Stimulated activated CD4-positive, alpha-beta T cell treated with anti-CD3 and anti-CD28 coated beads, Interleukin-2, amount 100 ng/mL, for 4 hours (primary cell): ENCODE results near the gene PRKN.
"Not testable (repeated sequence)": the region's sequence is repeated elsewhere in the genome, so short reads cannot be mapped to it uniquely, and the experiment has no call there.

ENCODE experiments used
- DNase-seq: peaks from one replicate; pipeline ENCODE4 v3.0.0-alpha.2; 2020; ENCODE audit warnings: low read depth

Gene PRKN

DNA sequence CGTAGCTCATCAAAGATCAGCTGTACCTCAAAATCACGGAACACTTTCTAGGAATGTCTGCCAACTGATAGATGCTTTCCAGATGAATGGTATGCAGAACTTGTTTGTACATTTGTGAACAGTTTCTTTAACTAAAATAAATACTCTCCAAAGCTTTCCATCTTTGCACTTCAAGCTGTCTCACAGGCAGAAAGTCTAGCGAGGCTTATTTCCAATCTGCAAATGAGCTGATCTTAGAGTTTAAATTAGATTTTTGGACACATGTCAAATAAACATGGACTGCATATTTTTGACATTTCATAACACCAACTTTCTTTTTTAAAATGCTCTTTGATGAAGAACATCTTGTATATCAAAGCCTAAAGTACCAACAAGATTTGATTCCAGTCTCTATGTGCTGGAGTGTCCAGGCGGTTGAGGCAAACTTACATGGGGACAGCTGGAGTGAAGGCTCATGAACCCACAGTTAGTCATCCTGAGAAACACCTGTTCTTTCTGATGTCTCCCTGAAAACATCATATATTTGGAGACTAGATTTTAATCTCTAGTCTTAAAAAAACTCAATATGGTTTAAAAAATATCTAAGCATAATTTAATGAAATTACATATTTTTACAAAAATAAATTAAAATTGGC is 1185.1 kb downstream of the PRKN start:
- no peak for DNase-seq

DNA sequence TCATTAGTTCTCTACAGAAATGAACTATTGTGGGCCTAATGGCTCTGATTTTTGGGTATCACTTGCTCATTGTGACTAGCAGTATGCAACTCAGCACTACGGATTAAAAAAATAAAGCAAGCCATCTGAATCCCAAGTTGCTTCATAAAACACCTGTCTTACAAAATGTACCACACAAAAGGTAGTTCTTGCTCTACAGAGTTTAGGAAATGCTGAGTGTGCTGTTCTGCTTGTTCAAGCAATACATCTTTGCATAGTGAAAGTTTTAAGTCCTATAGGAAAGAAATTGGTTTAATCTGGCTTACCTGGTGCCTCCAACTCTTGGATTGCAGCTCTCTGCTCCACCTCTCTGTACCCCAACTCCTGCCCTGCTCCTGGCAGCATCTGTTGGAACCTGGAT is 1187.0 kb downstream of the PRKN start:
- DNase-seq: no peak

DNA sequence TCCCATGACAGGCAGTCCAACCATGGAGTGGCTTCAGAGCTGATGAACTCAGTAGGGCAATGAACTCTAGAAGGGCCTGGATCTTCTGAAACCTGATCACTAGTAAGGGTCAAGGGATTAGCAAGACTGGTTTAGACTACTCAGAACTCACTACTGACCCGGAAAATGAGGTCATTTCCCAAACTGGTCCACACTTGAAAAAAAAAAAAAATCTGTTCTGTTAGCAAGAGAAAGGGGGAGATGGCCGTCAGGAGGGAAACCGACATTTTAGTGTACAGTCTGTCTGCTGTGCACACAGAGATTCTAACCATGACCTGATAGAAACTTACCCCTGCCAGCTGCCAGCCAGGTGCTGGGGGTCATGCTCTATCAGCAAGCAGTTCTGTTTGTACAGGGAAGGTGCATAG is 1191.3 kb downstream of the PRKN start:
- DNase-seq: no peak

DNA sequence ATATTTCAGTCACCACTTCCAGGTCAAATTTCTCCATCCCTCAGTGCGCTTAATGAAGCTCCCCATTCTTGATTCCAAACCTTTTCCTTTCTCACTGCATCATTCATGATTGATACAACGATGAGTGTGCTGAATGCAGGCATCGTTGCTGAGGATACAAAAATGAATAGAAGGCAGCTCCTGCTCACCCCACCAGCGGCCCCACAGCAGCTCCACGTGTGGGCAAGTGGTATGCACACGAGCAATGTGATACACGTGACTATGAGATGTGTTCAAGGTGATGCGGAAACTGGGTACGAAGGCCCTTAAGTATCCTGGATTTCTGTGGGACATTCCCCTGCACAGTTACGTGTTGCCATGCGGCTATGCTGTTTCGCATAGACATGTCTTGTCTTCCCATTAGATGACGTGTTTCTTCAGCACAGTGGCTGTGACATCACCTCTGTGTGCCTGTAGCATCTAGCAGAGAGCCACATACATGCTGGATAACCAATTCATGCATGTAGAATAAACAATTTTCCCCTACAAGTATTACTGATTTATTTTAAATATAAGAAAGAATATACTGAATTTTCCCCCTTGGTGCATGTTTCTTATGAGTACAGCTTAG is 1193.2 kb downstream of the PRKN start:
- DNase-seq: no peak

DNA sequence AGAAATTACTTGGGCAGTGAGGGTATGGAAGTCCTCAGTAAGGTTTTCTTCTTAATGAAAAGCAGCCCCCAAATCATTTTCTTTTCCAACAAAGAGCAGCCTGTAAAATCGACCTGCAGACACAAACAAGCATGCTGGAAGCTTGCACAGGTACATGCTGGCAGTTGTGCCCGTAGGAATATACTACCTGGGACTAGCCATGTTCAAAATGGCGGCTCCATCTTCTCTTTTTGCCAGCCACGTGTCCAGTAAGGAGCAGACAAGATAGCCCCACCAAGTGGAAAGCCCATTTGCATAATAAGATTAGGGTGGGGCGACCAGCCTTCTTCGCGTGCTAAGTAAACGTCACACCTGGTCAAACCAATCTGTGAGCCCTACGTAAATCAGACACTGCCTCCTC is 1194.3 kb downstream of the PRKN start:
- DNase-seq: no peak

DNA sequence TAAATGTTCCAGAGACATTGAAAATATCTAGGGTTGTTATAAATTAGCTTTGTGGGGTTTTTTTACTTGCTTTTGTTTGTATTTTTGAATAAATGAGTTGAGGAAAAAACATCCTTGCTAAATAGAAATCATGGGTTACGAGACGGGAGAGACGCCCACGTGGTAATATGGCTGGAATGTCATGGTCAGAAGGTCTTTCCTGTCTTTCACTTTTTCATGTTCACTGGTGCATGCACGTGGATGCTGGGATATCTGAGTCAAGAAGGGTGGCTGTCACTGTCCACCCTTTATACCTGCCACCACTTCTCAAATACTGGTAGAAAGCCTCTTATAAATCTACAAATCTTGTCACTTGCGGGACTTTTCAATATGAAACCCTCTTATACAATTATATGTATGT is 1195.0 kb downstream of the PRKN start:
- no peak for DNase-seq

DNA sequence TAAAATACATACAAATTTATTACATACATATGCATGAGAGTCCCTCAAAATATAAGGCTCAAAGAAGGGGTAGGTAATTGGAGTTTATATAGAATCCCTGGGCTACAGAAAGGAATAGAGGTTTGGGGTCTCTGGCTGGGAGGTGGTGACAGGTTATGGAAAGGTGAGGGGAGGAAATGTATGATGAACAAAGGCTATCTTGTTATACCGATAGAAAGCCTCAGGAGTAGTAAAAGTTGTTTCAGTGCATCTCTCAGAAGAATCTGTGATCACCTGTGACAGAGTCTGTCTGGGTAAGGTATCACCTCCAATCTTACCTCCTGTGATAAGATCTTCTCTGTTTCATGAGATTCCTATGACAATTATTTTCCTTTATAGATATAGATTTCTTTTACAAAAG is 1200.8 kb downstream of the PRKN start:
- no peak for DNase-seq

DNA sequence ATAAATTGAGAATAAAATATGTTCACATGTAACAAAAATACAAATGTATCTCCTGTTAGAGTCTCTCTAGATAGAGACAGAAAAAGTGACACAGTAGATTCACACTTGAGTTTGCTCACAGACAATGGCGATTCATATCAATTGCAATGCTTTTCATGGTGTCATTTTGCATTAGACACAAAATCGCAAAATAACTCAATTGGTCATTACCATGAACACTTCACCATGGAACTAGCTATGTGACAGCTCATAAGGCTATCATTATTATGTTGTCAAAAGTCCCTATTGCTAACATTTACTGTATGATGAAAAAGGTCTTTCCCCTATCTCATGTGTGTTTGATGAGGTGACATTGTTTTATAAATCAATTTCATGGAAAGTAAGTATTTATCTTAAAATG is 1204.2 kb downstream of the PRKN start:
- DNase-seq: no peak

DNA sequence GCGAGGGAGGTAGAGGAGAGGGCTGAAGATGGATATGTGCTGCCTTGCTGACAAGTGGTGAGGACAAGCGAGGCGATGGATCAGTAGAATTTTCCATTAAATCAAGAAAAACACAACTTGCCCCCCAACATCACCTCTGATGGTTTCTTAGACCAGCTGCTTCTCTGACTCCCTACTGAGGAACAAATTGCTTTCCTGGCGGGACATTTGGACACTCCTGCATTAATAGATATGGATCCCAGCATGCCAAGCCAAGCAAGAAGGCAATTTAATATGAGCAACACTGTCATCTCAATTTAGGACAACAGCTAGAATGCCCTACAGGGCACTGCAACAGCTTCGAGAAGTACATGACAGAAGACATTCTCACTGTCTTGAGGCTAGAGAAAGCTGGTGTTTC is 1205.3 kb downstream of the PRKN start:
- DNase-seq: no peak

DNA sequence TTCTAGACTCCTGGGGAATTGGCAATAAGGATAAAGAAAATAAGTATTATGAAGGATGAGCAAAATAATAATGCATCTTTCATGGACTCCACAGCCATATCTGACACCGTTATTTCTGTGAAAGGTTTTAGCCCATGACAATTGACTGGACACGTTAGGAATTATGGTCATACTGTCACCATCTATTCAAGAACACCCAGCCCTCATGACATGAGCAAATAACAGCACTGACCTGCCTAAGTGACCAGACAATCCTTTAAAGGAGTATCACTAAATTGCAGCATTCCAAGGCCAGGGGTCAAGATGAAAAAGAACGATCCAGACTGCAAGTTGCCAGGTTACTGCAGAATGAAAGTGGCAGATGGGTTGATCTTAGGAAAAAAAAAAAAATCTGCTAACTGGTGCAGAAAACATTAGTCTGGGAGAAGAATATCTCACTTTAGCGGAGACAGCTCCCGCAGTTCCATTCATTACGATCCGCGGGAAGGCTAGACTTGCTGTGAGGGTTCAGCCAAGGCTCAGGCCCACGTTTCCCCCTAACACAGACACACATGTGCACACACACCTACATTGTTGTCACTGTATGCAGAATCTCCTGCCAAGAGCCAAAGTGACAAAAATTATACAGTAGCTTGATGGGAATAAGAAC is 1216.0 kb downstream of the PRKN start:
- no peak for DNase-seq

DNA sequence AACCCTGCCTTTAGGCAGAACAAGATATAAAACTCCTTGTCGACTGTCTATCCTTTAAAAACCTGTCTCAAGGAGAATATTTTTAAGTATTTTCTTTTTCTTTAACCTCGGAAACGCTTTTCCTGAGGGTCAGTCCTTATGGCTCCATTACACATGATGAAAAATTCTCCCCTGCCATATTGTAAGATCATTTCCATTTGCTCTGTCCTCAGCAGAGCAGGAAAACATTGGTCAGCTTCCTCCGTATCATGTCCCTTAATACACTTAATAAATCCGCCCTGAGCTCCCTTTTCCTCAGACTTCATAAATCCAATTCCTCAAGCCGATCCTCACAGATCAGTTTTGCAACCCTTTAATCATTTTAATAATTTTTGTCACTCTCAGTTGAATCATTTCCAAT is 1219.2 kb downstream of the PRKN start:
- DNase-seq: no peak

DNA sequence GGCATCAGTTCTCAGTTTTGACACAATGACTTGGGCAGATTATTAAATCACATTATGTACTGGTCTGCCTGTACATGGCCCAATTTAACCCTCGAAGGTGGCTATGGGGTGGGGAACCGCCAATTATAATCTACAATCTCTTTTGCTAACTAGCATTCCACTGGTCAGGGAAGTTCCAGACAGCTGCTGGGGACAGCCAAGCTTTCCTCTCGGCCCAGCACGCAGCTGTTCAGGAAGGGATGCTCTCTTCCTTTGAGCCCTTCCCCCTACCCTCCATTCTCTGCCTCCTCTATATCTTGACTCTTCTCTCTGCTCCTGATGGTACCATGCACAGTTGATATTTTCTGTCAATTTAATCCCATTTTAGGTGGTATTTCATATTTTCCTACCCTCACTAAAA is 1220.2 kb downstream of the PRKN start:
- DNase-seq: no peak

DNA sequence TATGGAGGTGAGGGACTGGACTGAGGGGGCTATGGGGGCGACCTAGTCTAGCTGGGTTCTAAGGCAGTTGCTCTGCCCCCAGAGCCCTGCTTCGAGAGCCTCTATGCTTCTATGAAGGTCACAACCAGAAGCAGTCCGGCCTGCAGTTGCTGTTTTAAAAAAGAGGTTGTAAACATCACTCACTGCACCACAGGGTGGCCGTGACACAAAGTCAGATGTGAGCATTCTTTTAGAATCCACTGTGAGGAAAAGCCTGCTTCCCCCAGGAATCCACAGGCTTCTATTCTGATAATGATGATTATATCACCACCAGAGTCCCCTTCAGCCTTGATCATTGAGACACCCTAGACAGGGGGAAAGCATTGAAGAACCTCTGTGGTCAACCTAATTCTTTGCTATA is 1224.0 kb downstream of the PRKN start:
- DNase-seq: no peak

DNA sequence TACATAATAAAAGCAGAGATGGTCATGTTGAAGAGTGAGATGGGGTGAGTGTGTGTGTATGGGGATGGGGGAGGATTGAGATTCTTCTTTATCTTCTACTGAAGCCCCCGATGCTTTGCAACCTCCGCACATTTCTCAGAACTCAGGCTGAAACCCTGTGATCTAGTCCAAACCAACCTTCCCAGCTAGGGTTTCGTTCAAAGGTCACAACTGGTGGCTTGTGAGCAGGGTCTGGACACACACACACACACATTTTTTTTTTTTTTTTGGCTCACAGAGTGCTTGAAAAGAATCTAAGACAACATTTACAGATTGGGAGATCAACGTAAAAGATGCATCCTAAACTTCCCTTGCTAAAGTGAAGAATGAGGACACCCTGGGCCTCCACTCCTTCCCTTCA is 1228.7 kb downstream of the PRKN start:
- DNase-seq: no peak

DNA sequence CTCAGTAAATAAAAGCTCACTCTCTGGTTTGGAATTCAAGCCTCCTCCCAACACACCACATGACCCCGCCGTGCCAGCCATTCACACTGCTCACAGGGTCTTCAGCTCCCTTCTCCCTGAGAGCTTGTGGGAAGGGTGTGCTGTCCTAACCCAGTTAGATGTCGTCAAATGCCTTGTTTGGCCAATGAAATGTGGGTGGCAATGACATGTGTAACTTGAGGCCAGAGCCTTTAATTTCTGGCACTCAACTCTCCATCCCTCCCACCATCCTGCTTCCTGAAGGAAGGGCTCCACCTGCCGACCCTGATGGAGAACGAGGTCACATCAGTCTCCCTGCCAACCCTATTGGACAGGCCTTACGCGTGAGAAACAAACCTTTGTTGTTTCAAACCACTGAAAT is 1229.2 kb downstream of the PRKN start:
- no peak for DNase-seq

DNA sequence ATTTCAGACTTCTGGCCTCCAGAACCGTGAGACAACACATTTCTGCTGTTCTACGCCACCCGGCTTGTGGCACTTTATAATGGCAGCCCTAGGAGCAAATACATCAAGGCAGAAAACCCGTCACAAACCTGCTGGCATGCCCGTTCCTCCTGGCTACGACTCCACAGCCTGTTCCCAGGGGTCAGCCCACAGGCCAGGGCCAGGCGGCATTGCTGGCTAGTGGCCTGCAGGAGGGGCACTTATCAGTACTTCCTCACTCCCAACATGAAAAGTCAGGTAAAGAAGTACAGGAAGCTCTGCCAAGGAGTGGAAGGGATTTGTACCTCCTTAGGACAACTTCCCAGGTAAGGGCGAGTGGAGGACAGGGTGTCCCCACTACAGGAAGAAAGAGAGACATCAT is 1230.6 kb downstream of the PRKN start:
- no peak for DNase-seq

DNA sequence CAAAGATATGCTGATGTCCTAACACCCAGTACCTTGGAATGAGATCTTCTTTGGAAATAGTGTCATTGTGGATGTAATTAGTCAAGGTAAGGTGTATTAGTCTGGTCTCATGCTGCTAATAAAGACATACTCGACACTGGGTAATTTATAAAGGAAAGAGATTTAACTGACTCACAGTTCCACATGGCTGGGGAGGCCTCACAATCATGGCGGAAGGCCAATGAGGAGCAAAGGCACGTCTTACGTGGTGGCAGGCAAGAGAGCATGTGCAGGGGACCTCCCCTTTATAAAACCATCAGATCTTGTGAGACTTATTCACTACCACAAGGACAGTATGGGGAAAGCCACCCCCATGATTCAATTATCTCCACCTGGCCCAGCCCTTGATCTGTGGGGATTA is 1231.3 kb downstream of the PRKN start:
- not testable (repeated sequence) for DNase-seq

DNA sequence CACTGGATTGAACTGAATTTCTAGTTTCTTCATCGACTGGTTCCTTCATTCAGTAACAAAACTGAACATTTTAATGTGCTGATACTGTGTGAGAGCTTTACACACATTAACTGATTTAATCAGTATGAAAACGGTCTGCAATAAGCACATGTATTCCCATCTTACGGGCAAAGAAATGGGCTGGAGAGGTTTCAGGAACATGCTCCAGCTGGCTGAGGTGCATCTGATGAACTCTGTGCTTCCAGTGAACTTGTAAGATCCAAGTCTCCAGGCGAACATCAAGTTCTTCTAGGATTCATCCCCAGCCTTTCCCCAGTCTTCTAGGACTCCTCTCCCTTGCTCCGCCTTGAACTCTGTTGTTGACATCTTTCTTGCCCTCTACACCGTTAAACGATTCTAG is 1233.0 kb downstream of the PRKN start:
- DNase-seq: no peak

DNA sequence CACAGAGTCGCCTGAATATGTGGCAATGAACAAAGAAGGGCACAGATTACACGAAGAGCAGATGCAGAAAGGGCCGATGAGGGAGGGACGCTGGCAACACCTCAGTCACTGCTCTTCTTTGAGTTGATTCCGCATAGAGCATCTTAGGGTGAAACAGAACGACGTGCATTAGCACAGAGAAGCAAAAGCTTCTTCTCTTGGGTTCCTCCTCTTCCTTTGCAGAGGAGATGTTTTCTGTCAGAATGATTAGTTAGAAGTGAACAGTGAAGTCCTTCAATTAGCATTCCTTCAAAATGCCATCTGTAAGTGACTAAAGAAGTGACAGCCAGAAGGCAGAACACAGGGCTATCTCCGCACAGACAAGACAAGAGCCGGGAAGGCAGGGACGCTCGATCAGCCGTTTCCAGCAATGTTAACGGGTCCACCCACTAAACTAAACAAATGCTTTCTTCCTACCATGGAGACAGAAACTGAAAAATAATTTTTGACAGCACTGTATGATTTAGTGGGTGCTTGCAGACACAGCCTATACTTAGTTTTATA is 1233.9 kb downstream of the PRKN start:
- no peak for DNase-seq

DNA sequence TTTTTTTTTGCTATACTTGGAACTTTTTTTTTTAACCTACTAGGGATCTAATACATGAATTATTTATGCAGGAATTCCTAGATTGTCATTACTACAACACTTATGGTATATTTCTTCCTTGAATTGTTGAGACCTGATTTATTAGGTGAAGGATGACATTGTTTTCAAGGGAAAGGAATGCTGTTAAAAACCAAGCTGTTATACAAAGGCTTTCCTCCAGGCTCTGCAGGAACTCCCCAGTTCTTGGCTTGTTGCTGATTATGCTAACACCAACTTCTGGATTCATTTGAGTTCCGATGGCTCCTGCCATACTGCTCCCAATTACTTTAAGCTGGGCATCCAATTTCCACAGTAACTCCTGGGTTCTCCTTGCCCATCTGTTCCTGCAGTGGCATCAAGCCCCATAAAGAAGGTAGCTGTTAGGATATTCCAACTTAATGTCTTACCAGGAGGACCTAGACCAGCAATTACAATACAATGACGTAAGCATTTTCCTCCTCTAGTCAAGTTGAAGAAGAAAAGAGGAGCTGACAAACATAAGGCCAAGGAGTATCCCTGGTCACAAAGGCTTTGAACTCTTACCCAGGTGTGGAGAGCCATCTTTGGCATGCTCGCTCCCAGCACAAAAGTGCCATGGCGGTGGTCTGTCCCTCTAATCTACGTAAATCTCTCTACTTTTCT is 1237.8 kb downstream of the PRKN start:
- no peak for DNase-seq

DNA sequence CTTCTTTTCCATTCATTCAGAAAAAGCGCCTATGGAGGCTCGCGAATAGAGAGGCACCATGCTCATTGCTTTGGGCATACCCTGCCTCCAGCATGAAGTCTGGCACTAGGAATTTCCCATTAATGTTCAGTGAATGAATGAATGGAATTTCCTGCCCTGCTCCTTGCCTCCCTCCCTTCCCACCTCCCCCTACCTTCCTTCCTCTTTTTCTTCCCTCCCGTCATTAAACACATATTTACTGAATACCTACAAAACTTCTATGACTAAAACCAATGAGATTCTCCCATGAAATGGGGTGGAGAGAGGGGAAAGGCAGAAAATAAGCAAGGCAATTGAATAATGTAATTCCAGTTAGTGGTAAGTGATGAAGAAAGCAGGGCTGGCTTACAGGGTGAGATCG is 1239.9 kb downstream of the PRKN start:
- DNase-seq: no peak

DNA sequence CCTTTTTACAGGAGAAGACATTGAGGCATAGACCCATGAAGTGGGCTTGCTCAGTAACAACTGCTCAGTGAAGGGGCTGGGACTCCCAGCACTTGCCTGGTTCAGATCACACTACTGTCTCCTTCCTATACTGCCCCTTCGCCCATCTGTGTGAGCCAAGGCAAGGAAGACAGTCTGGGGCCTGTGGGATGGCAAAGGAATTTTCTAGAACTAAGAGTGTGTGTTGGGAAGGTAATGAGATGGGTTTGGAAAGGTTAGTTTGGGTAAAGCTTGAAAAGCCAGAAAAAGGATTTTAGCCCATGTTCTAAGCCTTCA is 1240.4 kb downstream of the PRKN start:
- no peak for DNase-seq
